Measurements from ENCODE around the gene RGS14.

GRCh38 chr5:177372910-177373309 lies 15.2 kb downstream of the RGS14 start:
- TF ChIP-seq, protein P1, sequence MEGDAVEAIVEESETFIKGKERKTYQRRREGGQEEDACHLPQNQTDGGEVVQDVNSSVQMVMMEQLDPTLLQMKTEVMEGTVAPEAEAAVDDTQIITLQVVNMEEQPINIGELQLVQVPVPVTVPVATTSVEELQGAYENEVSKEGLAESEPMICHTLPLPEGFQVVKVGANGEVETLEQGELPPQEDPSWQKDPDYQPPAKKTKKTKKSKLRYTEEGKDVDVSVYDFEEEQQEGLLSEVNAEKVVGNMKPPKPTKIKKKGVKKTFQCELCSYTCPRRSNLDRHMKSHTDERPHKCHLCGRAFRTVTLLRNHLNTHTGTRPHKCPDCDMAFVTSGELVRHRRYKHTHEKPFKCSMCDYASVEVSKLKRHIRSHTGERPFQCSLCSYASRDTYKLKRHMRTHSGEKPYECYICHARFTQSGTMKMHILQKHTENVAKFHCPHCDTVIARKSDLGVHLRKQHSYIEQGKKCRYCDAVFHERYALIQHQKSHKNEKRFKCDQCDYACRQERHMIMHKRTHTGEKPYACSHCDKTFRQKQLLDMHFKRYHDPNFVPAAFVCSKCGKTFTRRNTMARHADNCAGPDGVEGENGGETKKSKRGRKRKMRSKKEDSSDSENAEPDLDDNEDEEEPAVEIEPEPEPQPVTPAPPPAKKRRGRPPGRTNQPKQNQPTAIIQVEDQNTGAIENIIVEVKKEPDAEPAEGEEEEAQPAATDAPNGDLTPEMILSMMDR (IDR thresholded peaks at IDR 0.05), result no peak
- TF ChIP-seq EP300 (IDR thresholded peaks at IDR 0.05; ENCODE audit: low read depth), result no peak
- TF ChIP-seq POLR2A (IDR thresholded peaks at IDR 0.05), result no peak
